ENCODE results near the gene UCN3. TPM values are rescaled to one million over a fixed set of nuclear protein-coding genes. Genes with fewer than 3 reads are reported as not detected.

Gene UCN3
- polyA plus RNA-seq, 3 donors, result not detected

GRCh38 chr10:5396556-5397300 lies 32.0 kb downstream of the UCN3 start:
- Histone ChIP-seq H3K4me2 (replicated peaks; ENCODE audit: extremely low read depth, low read length, poor library complexity, severe bottlenecking) (no peak overlapping the region), H3K9ac (ENCODE audit: insufficient read depth, low read length, poor library complexity, severe bottlenecking) (no peak overlapping the region), H3K79me2 (ENCODE audit: insufficient read depth, low read length) (no peaks in the 10 kb centered on the region), H3K36me3 (replicated peaks in 1 of 2; ENCODE audit: control insufficient read depth in 1 of 2, insufficient read depth in 2 of 2, low read length in 2 of 2) (no peaks in the 10 kb centered on the region), H3K4me3 (replicated peaks in 1 of 3; ENCODE audit: low read depth in 2 of 3, low read length in 3 of 3) (no peak overlapping the region), H3K9me3 (replicated peaks in 1 of 2; ENCODE audit: control insufficient read depth in 1 of 2, insufficient read depth in 1 of 2, low read length in 2 of 2) (peaks cover 8 to 12% of the 10 kb centered on the region in 2 donors), H2AFZ (ENCODE audit: insufficient read depth, low read depth, low read length, poor library complexity, severe bottlenecking) (no peak overlapping the region), H4K20me1 (ENCODE audit: insufficient read depth, low read length) (no peaks in the 10 kb centered on the region), H3K27ac (ENCODE audit: low read depth in 1 of 2, low read length in 2 of 2) (no peak overlapping the region), H3K4me1 (ENCODE audit: control insufficient read depth in 1 of 2, insufficient read depth in 2 of 2, low read length in 2 of 2) (no peaks in the 10 kb centered on the region), H3K27me3 (ENCODE audit: control insufficient read depth in 2 of 2, insufficient read depth in 2 of 2, low read length in 2 of 2) (no peaks in the 10 kb centered on the region)
- intact Hi-C loops (cut with micrococcal nuclease), result no loop called here
- 92% methylated on average over 6 of the region's 12 CpGs for WGBS (ENCODE audit: insufficient coverage)
- Mint-ChIP-seq H3K9me3 (peaks cover 8 to 23% (median 12%) of the 10 kb centered on the region in 7 donors), H3K4me3 (no peak overlapping the region), H3K4me1 (peaks cover 4% of the 10 kb centered on the region), H3K36me3 (no peaks in the 10 kb centered on the region), H3K27ac (no peak overlapping the region), H3K27me3 (ENCODE audit: low read depth in 3 of 3) (peaks cover 0 to 2% (median 2%) of the 10 kb centered on the region in 3 donors)
- DNase-seq, result no peak
- TF ChIP-seq CTCF (IDR thresholded peaks at IDR 0.05), result no peak

GRCh38 chr10:5399332-5399731 lies 34.6 kb downstream of the UCN3 start:
- no peaks in the 10 kb centered on the region for H3K27me3 ChIP-seq (ENCODE audit: control insufficient read depth in 2 of 2, insufficient read depth in 2 of 2, low read length in 2 of 2)
- no peak overlapping the region for H3K9ac ChIP-seq (ENCODE audit: insufficient read depth, low read length, poor library complexity, severe bottlenecking)
- Mint-ChIP-seq H3K9me3 (peaks cover 0 to 6% (median 0%) of the 10 kb centered on the region in 7 donors), H3K36me3 (no peaks in the 10 kb centered on the region), H3K4me1 (peaks cover 4% of the 10 kb centered on the region), H3K27ac (no peak overlapping the region), H3K4me3 (no peak overlapping the region), H3K27me3 (ENCODE audit: low read depth in 3 of 3) (peaks cover 0 to 2% (median 2%) of the 10 kb centered on the region in 3 donors)
- H3K9me3 ChIP-seq (replicated peaks in 1 of 2; ENCODE audit: control insufficient read depth in 1 of 2, insufficient read depth in 1 of 2, low read length in 2 of 2), result no peaks in the 10 kb centered on the region
- no peak overlapping the region for H3K4me2 ChIP-seq (replicated peaks; ENCODE audit: extremely low read depth, low read length, poor library complexity, severe bottlenecking)
- H3K4me1 ChIP-seq (ENCODE audit: control insufficient read depth in 1 of 2, insufficient read depth in 2 of 2, low read length in 2 of 2), result no peaks in the 10 kb centered on the region
- TF ChIP-seq CTCF (IDR thresholded peaks at IDR 0.05), result no peak
- no CpG with 5 or more reads among the region's 6 CpGs for WGBS (ENCODE audit: insufficient coverage)
- no peak overlapping the region for H3K27ac ChIP-seq (ENCODE audit: low read depth in 1 of 2, low read length in 2 of 2)
- no peak for DNase-seq
- no peaks in the 10 kb centered on the region for H3K36me3 ChIP-seq (replicated peaks in 1 of 2; ENCODE audit: control insufficient read depth in 1 of 2, insufficient read depth in 2 of 2, low read length in 2 of 2)
- no peaks in the 10 kb centered on the region for H4K20me1 ChIP-seq (ENCODE audit: insufficient read depth, low read length)
- H3K79me2 ChIP-seq (ENCODE audit: insufficient read depth, low read length), result no peaks in the 10 kb centered on the region
- intact Hi-C loops (cut with micrococcal nuclease), result no loop called here
- no peak overlapping the region for H3K4me3 ChIP-seq (replicated peaks in 1 of 3; ENCODE audit: low read depth in 2 of 3, low read length in 3 of 3)
- no peak overlapping the region for H2AFZ ChIP-seq (ENCODE audit: insufficient read depth, low read depth, low read length, poor library complexity, severe bottlenecking)
